ENCODE data around the gene CCDC137. TPM values are rescaled to one million over a fixed set of nuclear protein-coding genes. Genes with fewer than 3 reads are reported as not detected.

Gene CCDC137
- total and polyA plus RNA-seq, 2 of the 13 experiments (the other 11 are each of a cell fraction or from before 2014, with no cell fraction given): 14.6 to 39.1 TPM

DNA sequence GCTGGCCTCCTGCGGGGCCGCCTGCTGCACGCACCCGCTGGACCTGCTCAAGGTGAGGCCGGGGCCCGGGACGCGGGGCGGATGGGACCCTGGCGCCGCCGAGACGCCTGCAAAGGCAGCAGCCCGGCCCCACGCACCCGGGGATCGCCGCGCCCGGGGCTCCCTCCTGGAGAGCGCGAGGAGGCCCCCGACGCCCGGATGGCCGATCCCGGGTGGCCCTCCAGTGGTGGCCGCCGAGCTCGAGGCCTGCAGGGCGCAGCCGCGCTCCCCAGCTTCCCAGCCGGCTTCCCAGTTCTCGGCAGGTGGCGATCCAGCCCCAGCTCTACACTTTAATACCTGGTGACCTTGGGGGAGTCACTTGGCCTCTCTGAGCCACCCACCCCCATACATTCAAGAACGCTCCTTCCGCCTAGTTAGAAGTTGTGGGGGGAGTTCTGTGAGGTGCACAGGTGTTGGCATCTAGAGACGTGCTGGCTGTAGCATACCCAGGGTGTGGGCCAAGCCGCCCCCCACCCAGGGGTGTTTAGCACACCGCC, 46.0 kb downstream of the CCDC137 start (continued):
- TF ChIP-seq, protein P1, sequence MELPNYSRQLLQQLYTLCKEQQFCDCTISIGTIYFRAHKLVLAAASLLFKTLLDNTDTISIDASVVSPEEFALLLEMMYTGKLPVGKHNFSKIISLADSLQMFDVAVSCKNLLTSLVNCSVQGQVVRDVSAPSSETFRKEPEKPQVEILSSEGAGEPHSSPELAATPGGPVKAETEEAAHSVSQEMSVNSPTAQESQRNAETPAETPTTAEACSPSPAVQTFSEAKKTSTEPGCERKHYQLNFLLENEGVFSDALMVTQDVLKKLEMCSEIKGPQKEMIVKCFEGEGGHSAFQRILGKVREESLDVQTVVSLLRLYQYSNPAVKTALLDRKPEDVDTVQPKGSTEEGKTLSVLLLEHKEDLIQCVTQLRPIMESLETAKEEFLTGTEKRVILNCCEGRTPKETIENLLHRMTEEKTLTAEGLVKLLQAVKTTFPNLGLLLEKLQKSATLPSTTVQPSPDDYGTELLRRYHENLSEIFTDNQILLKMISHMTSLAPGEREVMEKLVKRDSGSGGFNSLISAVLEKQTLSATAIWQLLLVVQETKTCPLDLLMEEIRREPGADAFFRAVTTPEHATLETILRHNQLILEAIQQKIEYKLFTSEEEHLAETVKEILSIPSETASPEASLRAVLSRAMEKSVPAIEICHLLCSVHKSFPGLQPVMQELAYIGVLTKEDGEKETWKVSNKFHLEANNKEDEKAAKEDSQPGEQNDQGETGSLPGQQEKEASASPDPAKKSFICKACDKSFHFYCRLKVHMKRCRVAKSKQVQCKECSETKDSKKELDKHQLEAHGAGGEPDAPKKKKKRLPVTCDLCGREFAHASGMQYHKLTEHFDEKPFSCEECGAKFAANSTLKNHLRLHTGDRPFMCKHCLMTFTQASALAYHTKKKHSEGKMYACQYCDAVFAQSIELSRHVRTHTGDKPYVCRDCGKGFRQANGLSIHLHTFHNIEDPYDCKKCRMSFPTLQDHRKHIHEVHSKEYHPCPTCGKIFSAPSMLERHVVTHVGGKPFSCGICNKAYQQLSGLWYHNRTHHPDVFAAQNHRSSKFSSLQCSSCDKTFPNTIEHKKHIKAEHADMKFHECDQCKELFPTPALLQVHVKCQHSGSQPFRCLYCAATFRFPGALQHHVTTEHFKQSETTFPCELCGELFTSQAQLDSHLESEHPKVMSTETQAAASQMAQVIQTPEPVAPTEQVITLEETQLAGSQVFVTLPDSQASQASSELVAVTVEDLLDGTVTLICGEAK (IDR thresholded peaks at IDR 0.05): no peak
- TF ChIP-seq, protein P1 (CRISPR knock-in tag; IDR thresholded peaks at IDR 0.05): no peak
- TF ChIP-seq CREB3 (CRISPR knock-in tag; IDR thresholded peaks at IDR 0.05) (no peak), DMTF1 (CRISPR knock-in tag; IDR thresholded peaks at IDR 0.05) (no peak), GTF3A (CRISPR knock-in tag; conservative IDR thresholded peaks at IDR 0.05) (no peak), ZNF775 (CRISPR knock-in tag; IDR thresholded peaks at IDR 0.05; ENCODE audit: borderline replicate concordance) (0 out of 2 replicates have a peak, but pooled peaks have one; percentile 36), TEAD2 (CRISPR knock-in tag; IDR thresholded peaks at IDR 0.05) (0 out of 2 replicates have a peak, but pooled peaks have one; percentile 46), SYNCRIP (IDR thresholded peaks at IDR 0.05; ENCODE audit: insufficient read depth, low read depth, low read length) (no peak), ZNF484 (CRISPR knock-in tag; IDR thresholded peaks at IDR 0.05; ENCODE audit: borderline replicate concordance, low read depth) (0 out of 2 replicates have a peak, but pooled peaks have one; percentile 65), ZNF703 (CRISPR knock-in tag; IDR thresholded peaks at IDR 0.05; ENCODE audit: borderline replicate concordance) (no peak), HOXA9 (CRISPR knock-in tag; IDR thresholded peaks at IDR 0.05; ENCODE audit: borderline replicate concordance) (no peak), CBX2 (IDR thresholded peaks at IDR 0.05; ENCODE audit: low read depth, low read length) (no peak), CBX2 (CRISPR knock-in tag; IDR thresholded peaks at IDR 0.05; ENCODE audit: low read depth) (no peak), MLLT10 (CRISPR knock-in tag; IDR thresholded peaks at IDR 0.05) (no peak), ZNF292 (CRISPR knock-in tag; IDR thresholded peaks at IDR 0.05; ENCODE audit: borderline replicate concordance, low read depth) (no peak)
